ENCODE results near the gene LCNL1.

The LCNL1 gene

GRCh38 chr9:136957461-136957860 lies 25.3 kb upstream of the LCNL1 start:
- H3K23ac ChIP-seq (ENCODE audit: low read depth, low read length, poor library complexity), result no peak overlapping the region
- H3K9ac ChIP-seq (ENCODE audit: low read depth, low read length, poor library complexity), result no peak overlapping the region
- H2BK120ac ChIP-seq (ENCODE audit: low read depth, low read length), result no peak overlapping the region
- no peak overlapping the region for H3K14ac ChIP-seq (ENCODE audit: low read length)
- H4K91ac ChIP-seq (ENCODE audit: low read depth, low read length, poor library complexity), result no peak overlapping the region
- H3K9me3 ChIP-seq (replicated peaks in 1 of 2; ENCODE audit: control insufficient read depth in 2 of 2, insufficient read depth in 1 of 2, low read depth in 1 of 2, low read length in 2 of 2), result no peaks in the 10 kb centered on the region
- no peak overlapping the region for H2BK5ac ChIP-seq (ENCODE audit: low read length)
- DNase-seq (ENCODE audit: low spot score), result no peak
- H3K79me1 ChIP-seq (ENCODE audit: low read depth, low read length), result peaks cover 3% of the 10 kb centered on the region
- no peak overlapping the region for H3K4me3 ChIP-seq (ENCODE audit: low read length in 2 of 2)
- H2AFZ ChIP-seq (ENCODE audit: low read length), result no peak overlapping the region
- H2AK5ac ChIP-seq (ENCODE audit: low read depth, low read length), result no peak overlapping the region
- no peak overlapping the region for H3K27ac ChIP-seq (replicated peaks; ENCODE audit: low read length)
- no peak overlapping the region for H3K18ac ChIP-seq (ENCODE audit: low read length)
- peaks cover 0 to 24% (median 0%) of the 10 kb centered on the region in 3 experiments for H3K27me3 ChIP-seq (ENCODE audit: control insufficient read depth in 3 of 3, insufficient read depth in 3 of 3, low read depth in 1 of 3, low read length in 3 of 3)
- H3K4me2 ChIP-seq (ENCODE audit: insufficient read depth, low read length, poor library complexity, severe bottlenecking), result no peak overlapping the region
- H3K36me3 ChIP-seq (replicated peaks in 1 of 2; ENCODE audit: control insufficient read depth in 2 of 2, insufficient read depth in 2 of 2, low read length in 2 of 2), result no peaks in the 10 kb centered on the region
- H3K4ac ChIP-seq (ENCODE audit: low read length), result no peak overlapping the region
- H3K4me1 ChIP-seq (ENCODE audit: control insufficient read depth in 2 of 2, insufficient read depth in 1 of 2, low read depth in 1 of 2, low read length in 2 of 2), result peaks cover under 1 to 3% of the 10 kb centered on the region in 2 donors
- WGBS, 2 donors (ENCODE audit: extremely low coverage in 2 of 2, insufficient read length in 2 of 2, insufficient replicate concordance in 1 of 2), result 100% methylated on average over 1 of the region's 1 CpG; no CpG with 5 or more reads in 1 of the 2 donors
- no peak overlapping the region for H2BK15ac ChIP-seq (ENCODE audit: low read length)
- no peak overlapping the region for H4K8ac ChIP-seq (ENCODE audit: low read depth, low read length)
- H2BK12ac ChIP-seq (ENCODE audit: low read length), result no peak overlapping the region

DNA sequence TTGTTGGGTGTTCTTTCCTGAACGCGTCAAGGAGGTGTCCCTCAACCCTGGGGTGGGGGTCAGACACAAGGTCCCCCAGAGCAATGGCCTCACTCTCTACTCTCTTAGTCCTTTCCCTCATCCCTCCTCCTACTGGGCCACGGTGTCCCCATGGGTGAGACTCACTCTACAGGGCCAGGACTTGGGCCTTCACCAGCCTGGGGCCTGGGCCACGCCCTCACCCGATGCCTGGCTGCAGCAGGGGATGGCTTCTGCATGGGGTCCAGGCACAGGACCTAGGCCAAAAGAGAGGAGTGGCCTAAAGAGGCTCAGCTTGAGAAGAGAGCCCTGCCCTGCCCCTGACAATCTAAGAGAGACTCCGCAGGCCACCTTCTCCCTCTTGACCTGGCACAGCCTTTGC lies 24.9 kb upstream of the LCNL1 start:
- no peaks in the 10 kb centered on the region for H3K36me3 ChIP-seq (replicated peaks in 1 of 2; ENCODE audit: control insufficient read depth in 2 of 2, insufficient read depth in 2 of 2, low read length in 2 of 2)
- H3K18ac ChIP-seq (ENCODE audit: low read length), result peak overlapping the region; percentile 71
- no CpG with 5 or more reads among the region's 6 CpGs for WGBS, 2 donors (ENCODE audit: extremely low coverage in 2 of 2, insufficient read length in 2 of 2, insufficient replicate concordance in 1 of 2)
- H3K79me1 ChIP-seq (ENCODE audit: low read depth, low read length), result peaks cover 3% of the 10 kb centered on the region
- H3K4me1 ChIP-seq (ENCODE audit: control insufficient read depth in 2 of 2, insufficient read depth in 1 of 2, low read depth in 1 of 2, low read length in 2 of 2), result peaks cover 0 to 4% of the 10 kb centered on the region in 2 donors
- H2BK120ac ChIP-seq (ENCODE audit: low read depth, low read length), result no peak overlapping the region
- peak overlapping the region; percentile 47 for H3K14ac ChIP-seq (ENCODE audit: low read length)
- no peak overlapping the region for H3K4me3 ChIP-seq (ENCODE audit: low read length in 2 of 2)
- peaks cover 0 to 1% of the 10 kb centered on the region in 2 donors for H3K9me3 ChIP-seq (replicated peaks in 1 of 2; ENCODE audit: control insufficient read depth in 2 of 2, insufficient read depth in 1 of 2, low read depth in 1 of 2, low read length in 2 of 2)
- H4K91ac ChIP-seq (ENCODE audit: low read depth, low read length, poor library complexity), result no peak overlapping the region
- no peak overlapping the region for H3K4me2 ChIP-seq (ENCODE audit: insufficient read depth, low read length, poor library complexity, severe bottlenecking)
- no peak overlapping the region for H3K27ac ChIP-seq (replicated peaks; ENCODE audit: low read length)
- H2AFZ ChIP-seq (ENCODE audit: low read length), result no peak overlapping the region
- no peak overlapping the region for H2BK12ac ChIP-seq (ENCODE audit: low read length)
- H3K27me3 ChIP-seq (ENCODE audit: control insufficient read depth in 3 of 3, insufficient read depth in 3 of 3, low read depth in 1 of 3, low read length in 3 of 3), result peaks cover 0 to 28% (median 0%) of the 10 kb centered on the region in 3 experiments
- no peak overlapping the region for H3K4ac ChIP-seq (ENCODE audit: low read length)
- no peak overlapping the region for H2BK5ac ChIP-seq (ENCODE audit: low read length)
- no peak for DNase-seq (ENCODE audit: low spot score)
- H3K9ac ChIP-seq (ENCODE audit: low read depth, low read length, poor library complexity), result no peak overlapping the region
- no peak overlapping the region for H3K23ac ChIP-seq (ENCODE audit: low read depth, low read length, poor library complexity)
- H2BK15ac ChIP-seq (ENCODE audit: low read length), result no peak overlapping the region
- H2AK5ac ChIP-seq (ENCODE audit: low read depth, low read length), result peak overlapping the region; percentile 15
- no peak overlapping the region for H4K8ac ChIP-seq (ENCODE audit: low read depth, low read length)

DNA sequence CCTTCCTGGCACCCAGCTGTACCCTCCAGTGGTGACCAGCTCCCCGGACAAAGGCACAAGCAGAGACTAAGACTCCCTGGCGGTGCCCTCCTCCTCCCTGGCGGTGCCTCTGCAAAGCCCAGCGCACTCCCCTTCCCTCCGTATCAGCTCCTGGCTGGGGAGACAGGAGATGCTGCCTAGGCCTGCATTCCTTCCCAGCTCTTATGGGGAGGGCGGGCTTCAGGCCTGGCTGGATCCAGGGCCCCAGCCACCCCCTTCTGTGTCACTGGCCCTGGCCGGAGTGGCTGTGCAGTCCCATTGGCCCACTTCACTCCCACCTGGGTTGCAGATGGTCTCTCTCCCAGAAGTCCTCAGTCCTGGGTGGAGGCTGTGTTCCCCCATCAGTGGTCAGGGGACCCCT lies 24.3 kb upstream of the LCNL1 start:
- Histone ChIP-seq H3K18ac (ENCODE audit: low read length) (peak overlapping the region; percentile 71), H2BK5ac (ENCODE audit: low read length) (no peak overlapping the region), H3K9ac (ENCODE audit: low read depth, low read length, poor library complexity) (no peak overlapping the region), H3K9me3 (replicated peaks in 1 of 2; ENCODE audit: control insufficient read depth in 2 of 2, insufficient read depth in 1 of 2, low read depth in 1 of 2, low read length in 2 of 2) (peaks cover 0 to 1% of the 10 kb centered on the region in 2 donors), H3K4me1 (ENCODE audit: control insufficient read depth in 2 of 2, insufficient read depth in 1 of 2, low read depth in 1 of 2, low read length in 2 of 2) (peaks cover 2 to 4% of the 10 kb centered on the region in 2 donors), H2AFZ (ENCODE audit: low read length) (no peak overlapping the region), H3K27ac (replicated peaks; ENCODE audit: low read length) (no peak overlapping the region), H3K4me3 (ENCODE audit: low read length in 2 of 2) (no peak overlapping the region), H3K14ac (ENCODE audit: low read length) (peak overlapping the region; percentile 47), H3K4me2 (ENCODE audit: insufficient read depth, low read length, poor library complexity, severe bottlenecking) (no peak overlapping the region), H4K91ac (ENCODE audit: low read depth, low read length, poor library complexity) (no peak overlapping the region), H4K8ac (ENCODE audit: low read depth, low read length) (no peak overlapping the region), H3K36me3 (replicated peaks in 1 of 2; ENCODE audit: control insufficient read depth in 2 of 2, insufficient read depth in 2 of 2, low read length in 2 of 2) (no peaks in the 10 kb centered on the region), H2AK5ac (ENCODE audit: low read depth, low read length) (peak overlapping the region; percentile 98), H2BK15ac (ENCODE audit: low read length) (no peak overlapping the region), H3K27me3 (ENCODE audit: control insufficient read depth in 3 of 3, insufficient read depth in 3 of 3, low read depth in 1 of 3, low read length in 3 of 3) (peaks cover 0 to 28% (median 0%) of the 10 kb centered on the region in 3 experiments), H2BK120ac (ENCODE audit: low read depth, low read length) (no peak overlapping the region), H3K79me1 (ENCODE audit: low read depth, low read length) (peaks cover 3% of the 10 kb centered on the region), H2BK12ac (ENCODE audit: low read length) (no peak overlapping the region), H3K4ac (ENCODE audit: low read length) (no peak overlapping the region), H3K23ac (ENCODE audit: low read depth, low read length, poor library complexity) (peak overlapping the region; percentile 43)
- no CpG with 5 or more reads among the region's 7 CpGs for WGBS, 2 donors (ENCODE audit: extremely low coverage in 2 of 2, insufficient read length in 2 of 2, insufficient replicate concordance in 1 of 2)
- DNase-seq (ENCODE audit: low spot score), result no peak

GRCh38 chr9:136958898-136959850 lies 23.6 kb upstream of the LCNL1 start:
- Histone ChIP-seq H4K8ac (ENCODE audit: low read depth, low read length) (no peak overlapping the region), H2BK5ac (ENCODE audit: low read length) (peak overlapping the region; percentile 94), H2AK5ac (ENCODE audit: low read depth, low read length) (peak overlapping the region; percentile 98), H3K27ac (replicated peaks; ENCODE audit: low read length) (no peak overlapping the region), H3K79me1 (ENCODE audit: low read depth, low read length) (peaks cover 3% of the 10 kb centered on the region), H3K9me3 (replicated peaks in 1 of 2; ENCODE audit: control insufficient read depth in 2 of 2, insufficient read depth in 1 of 2, low read depth in 1 of 2, low read length in 2 of 2) (peaks cover 0 to 1% of the 10 kb centered on the region in 2 donors), H3K9ac (ENCODE audit: low read depth, low read length, poor library complexity) (peak overlapping the region; percentile 24), H4K91ac (ENCODE audit: low read depth, low read length, poor library complexity) (no peak overlapping the region), H3K27me3 (ENCODE audit: control insufficient read depth in 3 of 3, insufficient read depth in 3 of 3, low read depth in 1 of 3, low read length in 3 of 3) (peaks cover 0 to 23% (median 0%) of the 10 kb centered on the region in 3 experiments), H3K4me2 (ENCODE audit: insufficient read depth, low read length, poor library complexity, severe bottlenecking) (no peak overlapping the region), H3K23ac (ENCODE audit: low read depth, low read length, poor library complexity) (peak overlapping the region; percentile 80), H3K14ac (ENCODE audit: low read length) (no peak overlapping the region), H2BK12ac (ENCODE audit: low read length) (peak overlapping the region; percentile 98), H2BK15ac (ENCODE audit: low read length) (peak overlapping the region; percentile 98), H3K4ac (ENCODE audit: low read length) (no peak overlapping the region), H3K36me3 (replicated peaks in 1 of 2; ENCODE audit: control insufficient read depth in 2 of 2, insufficient read depth in 2 of 2, low read length in 2 of 2) (no peaks in the 10 kb centered on the region), H2BK120ac (ENCODE audit: low read depth, low read length) (peak overlapping the region; percentile 47), H2AFZ (ENCODE audit: low read length) (no peak overlapping the region), H3K4me3 (ENCODE audit: low read length in 2 of 2) (no peak overlapping the region), H3K4me1 (ENCODE audit: control insufficient read depth in 2 of 2, insufficient read depth in 1 of 2, low read depth in 1 of 2, low read length in 2 of 2) (peaks cover 4 to 6% of the 10 kb centered on the region in 2 donors), H3K18ac (ENCODE audit: low read length) (peak overlapping the region; percentile 85)
- DNase-seq (ENCODE audit: low spot score), result no peak
- WGBS, 2 donors (ENCODE audit: extremely low coverage in 2 of 2, insufficient read length in 2 of 2, insufficient replicate concordance in 1 of 2), result no CpG with 5 or more reads among the region's 28 CpGs
